GM18858 (cell line): Measurements from ENCODE around the gene ARID1A.

Experiments
- ATAC-seq: cut with Tn5 transposase; IDR thresholded peaks from one replicate; pipeline ENCODE4 v1.9.1; 2021; ENCODE audit not compliant: unreplicated experiment

The ARID1A gene

GRCh38 chr1:26727476-26727875 is 31.7 kb downstream of the ARID1A start:
- no peak for ATAC-seq

GRCh38 chr1:26728645-26729044 is 32.8 kb downstream of the ARID1A start:
- no peak for ATAC-seq

DNA sequence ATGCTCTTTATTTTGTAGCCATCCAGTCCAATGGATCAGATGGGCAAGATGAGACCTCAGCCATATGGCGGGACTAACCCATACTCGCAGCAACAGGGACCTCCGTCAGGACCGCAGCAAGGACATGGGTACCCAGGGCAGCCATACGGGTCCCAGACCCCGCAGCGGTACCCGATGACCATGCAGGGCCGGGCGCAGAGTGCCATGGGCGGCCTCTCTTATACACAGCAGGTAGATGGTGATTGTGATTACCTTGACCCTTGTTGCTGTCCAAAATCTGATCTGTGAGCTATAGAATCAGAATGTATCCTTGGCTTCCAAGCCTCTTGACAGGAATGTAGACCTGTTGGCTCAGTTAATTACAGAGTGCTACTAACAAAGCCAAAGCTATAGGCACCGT is 33.8 kb downstream of the ARID1A start:
- ATAC-seq, result no peak

DNA sequence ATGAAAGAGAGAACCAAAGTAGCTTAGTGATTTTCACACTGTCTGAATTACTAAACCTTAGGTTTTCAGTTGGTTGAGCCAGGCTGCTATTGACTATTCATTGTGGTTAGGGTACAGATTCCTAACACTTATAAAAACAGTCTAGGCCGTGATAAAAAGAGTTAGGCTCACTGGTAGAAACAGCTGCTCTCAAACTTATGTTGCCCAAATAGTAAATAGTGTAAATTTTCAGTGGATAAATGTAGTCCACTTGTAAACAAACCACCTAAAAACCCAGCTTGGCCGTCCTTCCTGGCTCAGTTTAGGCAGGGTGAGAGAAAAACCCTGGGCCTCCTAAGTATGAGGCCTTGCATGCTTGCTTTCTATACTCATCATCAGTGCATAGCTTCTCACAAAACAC is 34.9 kb downstream of the ARID1A start:
- ATAC-seq, result no peak

- no peak for ATAC-seq
Observed at GRCh38 chr1:26731233-26731902, 35.6 kb downstream of the ARID1A start.

DNA sequence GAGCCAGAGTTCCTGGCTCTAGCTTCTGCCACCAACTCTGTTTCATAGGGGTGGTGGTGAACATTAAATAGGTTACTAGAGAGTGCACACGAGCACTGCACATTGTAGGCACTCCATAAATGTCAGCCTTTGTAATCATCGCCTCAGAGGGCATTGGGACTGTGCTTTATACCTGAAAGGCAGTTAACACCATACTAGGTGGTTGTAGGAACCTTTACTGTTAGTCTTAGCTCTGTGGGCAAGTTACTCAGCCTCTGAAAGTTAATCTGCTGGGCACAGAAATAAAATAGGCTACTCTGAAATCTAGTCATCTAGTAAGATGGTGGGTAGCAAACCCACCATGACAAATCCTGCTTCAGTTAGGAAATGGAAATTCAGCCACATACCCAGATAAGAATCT is 37.6 kb downstream of the ARID1A start:
- no peak for ATAC-seq

- no peak for ATAC-seq
Observed at GRCh38 chr1:26733982-26734381, 38.2 kb downstream of the ARID1A start.

GRCh38 chr1:26734501-26735058 is 38.8 kb downstream of the ARID1A start:
- no peak for ATAC-seq

DNA sequence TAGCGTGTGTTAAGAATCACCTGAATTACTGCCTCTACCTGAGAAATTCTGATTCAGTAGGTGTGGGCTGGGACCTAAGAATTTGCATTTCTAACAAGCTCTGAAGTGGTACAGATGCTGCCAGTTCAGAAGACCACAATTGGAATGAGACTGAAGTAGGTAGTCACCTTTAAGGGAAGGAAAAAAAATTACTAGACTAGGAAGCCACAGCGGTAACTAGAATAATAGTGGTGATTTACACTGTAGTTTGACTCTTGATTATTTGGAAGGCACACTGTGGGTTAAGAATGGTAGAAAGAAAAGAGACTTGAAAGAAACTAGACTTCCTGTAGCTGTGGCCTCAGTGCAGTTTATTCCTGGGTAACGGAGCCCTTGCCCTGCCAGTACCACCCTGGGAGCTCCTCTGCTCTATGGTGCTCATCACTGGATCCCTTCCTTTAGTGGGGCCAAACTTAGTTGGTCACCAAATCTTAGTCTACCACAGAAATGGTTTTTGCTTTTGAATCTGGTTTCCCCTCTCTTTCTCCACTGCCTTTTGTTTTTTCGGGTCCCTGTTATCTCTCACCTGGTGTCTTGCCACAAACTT is 43.6 kb downstream of the ARID1A start:
- no peak for ATAC-seq

DNA sequence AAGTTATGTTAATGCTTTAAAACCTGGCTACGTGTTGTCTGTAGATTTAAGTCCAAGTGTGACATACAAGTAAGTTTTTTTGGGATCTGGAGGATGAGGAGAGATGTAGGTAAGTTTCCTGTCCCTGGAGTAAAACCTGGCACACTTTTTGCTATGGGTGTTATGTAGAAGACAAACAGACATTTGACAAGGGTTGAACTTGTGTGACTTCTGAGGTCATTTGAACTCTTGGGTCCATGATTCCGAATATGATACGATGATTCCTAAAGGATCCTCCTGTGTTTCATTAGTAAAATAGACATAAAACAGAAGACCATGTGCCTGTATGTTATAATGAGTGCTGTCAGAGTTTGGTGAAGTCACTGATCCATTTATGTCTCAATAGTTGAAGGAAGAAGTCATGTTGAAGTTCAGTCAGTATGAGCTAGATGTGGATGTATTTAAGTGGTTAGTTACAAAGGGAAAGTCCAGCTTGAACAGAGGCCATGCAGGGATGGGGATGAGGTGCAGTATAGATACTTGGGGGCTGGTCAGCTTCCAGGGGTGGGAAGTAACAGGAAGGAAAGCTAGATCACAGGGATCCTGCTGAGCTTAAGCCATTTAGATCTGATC is 44.3 kb downstream of the ARID1A start:
- no peak for ATAC-seq

- ATAC-seq, result no peak
Observed at GRCh38 chr1:26740952-26741351, 45.1 kb downstream of the ARID1A start.

- ATAC-seq, result no peak
Observed at GRCh38 chr1:26743426-26744059, 47.7 kb downstream of the ARID1A start.

DNA sequence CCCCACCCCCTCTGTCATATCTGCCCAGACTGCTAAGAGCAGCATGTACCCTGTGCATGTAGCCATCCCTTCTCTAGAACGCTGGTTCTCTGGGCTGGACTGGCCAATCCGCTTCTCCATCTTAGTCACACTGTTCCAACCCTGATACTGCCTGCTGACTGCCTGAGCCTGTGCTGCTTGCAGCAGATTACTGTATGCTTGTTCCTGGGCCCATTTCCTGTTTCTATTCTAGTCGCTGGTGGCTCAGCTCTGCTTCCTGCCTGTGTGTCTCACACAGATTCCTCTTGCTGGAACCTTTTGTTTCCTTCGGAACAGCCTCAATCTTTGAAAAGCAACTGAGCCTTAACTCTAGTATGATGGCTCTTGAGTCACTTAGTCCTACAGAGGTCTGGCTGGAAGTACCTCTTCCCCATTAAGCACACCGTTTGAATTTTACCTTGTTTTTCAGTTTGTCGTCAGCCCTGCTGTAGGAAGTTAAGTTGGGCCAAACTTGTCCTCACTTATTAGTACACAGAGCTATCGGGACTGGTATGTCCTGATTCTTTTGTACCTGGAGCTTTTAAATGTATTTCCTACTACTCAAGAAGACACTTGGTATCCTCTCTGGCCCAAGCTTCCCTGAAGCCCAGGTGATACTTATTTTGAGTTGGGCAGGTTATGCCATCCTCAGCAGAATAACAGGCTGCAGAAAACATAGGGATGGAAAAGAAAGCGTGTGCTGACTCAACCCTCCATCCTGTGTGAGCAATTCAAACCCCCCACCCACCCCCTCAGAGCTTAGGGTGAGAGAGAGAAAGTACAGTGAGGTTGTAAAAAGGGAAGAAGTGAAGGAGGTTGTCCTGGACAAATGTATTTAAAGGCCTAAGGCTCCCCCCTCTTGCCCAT is 48.5 kb downstream of the ARID1A start:
- peak; percentile 77 for ATAC-seq

DNA sequence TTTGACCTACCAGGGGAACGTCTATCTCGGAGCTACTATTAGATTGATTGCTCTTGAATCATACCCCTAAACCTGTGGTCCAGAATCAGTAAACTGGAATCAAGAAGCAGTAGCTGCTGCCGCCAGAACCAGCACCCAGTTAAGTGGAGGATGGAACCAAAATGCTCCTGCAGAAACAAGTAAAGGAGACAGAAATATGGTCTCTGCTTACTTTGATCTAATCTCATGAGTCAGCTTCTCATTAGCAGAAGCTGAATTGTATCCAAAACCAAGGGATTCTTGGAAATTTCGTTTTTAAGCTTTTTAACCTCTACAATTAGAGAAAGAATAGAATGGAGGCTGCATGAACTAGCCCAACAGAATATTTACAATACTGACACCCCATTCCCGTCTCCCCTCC is 49.4 kb downstream of the ARID1A start:
- ATAC-seq, result no peak

DNA sequence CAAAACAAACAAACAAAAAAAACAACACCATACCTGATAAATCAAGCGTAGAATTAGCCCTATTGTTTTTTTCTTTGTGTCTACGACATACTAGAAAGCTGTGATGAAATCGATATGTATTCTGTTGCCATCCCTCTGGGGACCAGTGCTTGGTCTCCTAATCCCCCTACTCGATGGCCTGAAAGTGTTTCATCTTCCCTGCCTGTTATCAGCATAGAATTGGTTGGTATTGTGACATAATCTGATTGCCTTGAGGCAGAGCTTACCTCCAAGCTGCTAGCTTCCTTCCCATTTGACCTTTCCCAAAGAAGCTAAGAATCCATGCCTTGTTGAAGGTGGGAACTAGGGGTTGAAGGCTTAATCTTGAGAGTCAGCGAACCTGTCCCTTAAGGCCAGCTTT is 51.2 kb downstream of the ARID1A start:
- no peak for ATAC-seq

DNA sequence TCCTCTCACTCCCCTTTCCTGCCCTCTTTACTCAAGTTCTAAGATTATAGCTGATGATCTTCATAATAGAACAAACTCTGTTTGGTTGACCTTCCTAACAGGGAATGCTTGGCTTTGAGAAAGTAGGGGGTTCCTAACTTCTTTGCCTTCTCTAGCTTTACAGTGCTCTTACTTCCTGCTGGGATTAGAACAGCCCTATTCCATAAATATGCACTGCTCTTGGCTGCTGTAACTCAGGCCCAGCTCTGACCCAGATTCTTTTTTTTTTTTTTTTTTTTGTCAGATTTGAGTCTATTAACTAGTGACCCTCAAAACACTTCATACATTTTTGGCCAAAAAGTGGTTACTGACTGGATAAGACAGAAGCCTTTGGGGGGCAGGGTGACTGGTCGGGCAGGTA is 52.5 kb downstream of the ARID1A start:
- no peak for ATAC-seq

DNA sequence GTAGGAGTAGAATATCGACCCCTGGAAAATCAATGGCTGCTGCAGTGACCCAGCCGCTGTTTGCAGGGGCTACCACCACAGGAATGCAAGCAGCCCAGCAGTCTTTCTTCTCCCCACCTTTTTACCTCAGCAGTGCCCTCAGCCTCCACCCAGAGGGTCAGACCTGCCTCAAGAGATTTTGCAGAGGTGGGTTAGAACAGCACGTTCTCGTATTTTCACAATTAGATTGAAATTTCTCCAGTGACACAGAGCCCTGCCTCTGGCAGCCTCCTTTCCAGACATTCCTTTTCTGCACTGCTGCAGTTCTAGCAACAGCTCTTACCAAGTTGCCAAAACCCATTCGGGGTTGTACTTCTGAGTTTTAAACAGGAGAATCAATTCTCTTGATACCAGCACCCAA is 53.6 kb downstream of the ARID1A start:
- no peak for ATAC-seq

GRCh38 chr1:26750428-26750827 is 54.6 kb downstream of the ARID1A start:
- no peak for ATAC-seq

DNA sequence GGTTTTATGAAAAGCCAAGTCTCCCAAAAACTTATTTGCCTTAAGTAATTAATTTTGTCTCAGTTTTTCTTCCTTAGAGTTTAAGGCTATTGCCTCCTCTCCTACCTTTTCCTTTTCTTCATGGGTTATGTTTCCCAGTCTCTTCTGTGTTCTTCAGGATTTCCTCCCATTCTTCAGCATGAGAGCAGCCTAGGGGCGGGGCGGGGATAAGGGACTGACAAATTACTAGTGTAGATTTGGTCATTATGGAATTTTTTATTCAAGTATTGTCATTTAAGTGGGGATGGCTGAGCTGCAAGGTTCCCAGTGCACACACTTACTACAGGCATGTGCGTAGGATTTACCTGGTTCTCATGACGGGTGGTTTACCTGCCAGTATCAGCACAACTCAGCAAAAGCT is 56.7 kb downstream of the ARID1A start:
- no peak for ATAC-seq

DNA sequence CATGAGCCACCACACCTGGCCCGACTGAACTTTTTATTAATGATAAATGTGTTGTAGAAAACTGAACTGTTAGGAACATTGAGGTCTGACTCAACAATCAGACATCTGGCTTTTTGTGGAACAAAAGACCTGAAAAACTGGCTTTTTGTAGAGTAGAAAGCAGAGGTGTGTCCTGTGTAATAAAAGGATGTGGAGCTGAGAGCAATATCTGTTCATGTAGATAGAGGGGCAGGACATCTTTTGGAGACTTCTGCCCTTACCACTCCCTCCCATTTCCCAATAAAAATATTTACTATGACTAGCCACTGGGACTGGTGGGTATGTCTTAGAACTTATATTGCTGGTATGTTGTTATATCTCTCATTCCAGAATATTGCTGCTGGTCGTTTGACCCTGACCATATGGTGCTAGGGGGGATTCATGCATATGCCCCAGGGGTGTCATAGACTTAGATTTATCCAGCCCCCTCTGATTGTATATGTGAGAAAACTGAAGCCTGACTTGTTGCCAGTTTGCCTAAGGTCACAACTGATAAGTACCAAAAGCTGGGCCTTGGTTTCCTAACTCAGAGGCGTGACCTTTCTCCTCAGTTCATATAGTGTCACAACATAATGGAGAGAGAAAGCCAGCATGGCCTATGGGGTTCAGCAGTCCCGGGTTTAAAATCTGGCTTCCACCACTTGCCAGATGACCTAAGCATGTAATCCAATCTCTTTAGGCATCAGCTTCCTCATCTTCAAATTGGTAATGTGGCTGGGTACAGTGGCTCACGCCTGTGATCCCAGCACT is 58.5 kb downstream of the ARID1A start:
- no peak for ATAC-seq
